Astrocyte of the cerebellum (primary cell): ENCODE data around the gene PKP1.
"Not testable (repeated sequence)": the region's sequence is repeated elsewhere in the genome, so short reads cannot be mapped to it uniquely, and the experiment has no call there.

Source experiments
- DNase-seq: peaks from one replicate; pipeline ENCODE4 v3.0.0-alpha.2; 2011; ENCODE audit warnings: low read depth
- H3K4me3 ChIP-seq: 2 replicates; pipeline ENCODE4 v1.5.1; 2011; ENCODE audit warnings: mild to moderate bottlenecking, low read depth, low read length, moderate library complexity
- in situ Hi-C: cut with HindIII; loops from 2 replicates; pipeline ENCODE4 v1.10.0; 2017; ENCODE audit warnings: low sequenced_read_pairs
- TF ChIP-seq, protein P1 (sequence below): IDR thresholded peaks from 2 replicates; pipeline ENCODE4 v1.5.1; 2012; ENCODE audit warnings: low read length, low read depth, moderate library complexity, mild to moderate bottlenecking; ENCODE audit errors: missing control alignments

The PKP1 gene

GRCh38 chr1:201254625-201255478, 28.5 kb upstream of the PKP1 start:
- H3K4me3 ChIP-seq, result no peak overlapping the region
- in situ Hi-C loops, result no loop called here
- DNase-seq, result no peak
- TF ChIP-seq, protein P1, sequence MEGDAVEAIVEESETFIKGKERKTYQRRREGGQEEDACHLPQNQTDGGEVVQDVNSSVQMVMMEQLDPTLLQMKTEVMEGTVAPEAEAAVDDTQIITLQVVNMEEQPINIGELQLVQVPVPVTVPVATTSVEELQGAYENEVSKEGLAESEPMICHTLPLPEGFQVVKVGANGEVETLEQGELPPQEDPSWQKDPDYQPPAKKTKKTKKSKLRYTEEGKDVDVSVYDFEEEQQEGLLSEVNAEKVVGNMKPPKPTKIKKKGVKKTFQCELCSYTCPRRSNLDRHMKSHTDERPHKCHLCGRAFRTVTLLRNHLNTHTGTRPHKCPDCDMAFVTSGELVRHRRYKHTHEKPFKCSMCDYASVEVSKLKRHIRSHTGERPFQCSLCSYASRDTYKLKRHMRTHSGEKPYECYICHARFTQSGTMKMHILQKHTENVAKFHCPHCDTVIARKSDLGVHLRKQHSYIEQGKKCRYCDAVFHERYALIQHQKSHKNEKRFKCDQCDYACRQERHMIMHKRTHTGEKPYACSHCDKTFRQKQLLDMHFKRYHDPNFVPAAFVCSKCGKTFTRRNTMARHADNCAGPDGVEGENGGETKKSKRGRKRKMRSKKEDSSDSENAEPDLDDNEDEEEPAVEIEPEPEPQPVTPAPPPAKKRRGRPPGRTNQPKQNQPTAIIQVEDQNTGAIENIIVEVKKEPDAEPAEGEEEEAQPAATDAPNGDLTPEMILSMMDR, result peak; percentile 97

- in situ Hi-C loops, result no loop called here
- TF ChIP-seq, protein P1, result no peak
- H3K4me3 ChIP-seq, result no peak overlapping the region
- no peak for DNase-seq
Observed at GRCh38 chr1:201255479-201256362, 27.6 kb upstream of the PKP1 start.

DNA sequence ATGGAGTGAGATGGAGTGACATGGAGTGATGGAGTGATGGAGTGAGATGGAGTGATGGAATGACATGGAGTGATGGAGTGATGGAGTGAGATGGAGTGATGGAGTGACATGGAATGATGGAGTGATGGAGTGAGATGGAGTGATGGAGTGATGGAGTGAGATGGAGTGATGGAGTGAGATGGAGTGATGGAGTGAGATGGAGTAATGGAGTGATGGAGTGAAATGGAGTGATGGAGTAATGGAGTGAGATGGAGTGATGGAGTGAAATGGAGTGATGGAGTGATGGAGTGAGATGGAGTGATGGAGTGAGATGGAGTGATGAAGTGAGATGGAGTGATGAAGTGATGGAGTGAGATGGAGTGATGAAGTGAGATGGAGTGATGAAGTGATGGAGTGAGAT, 25.2 kb upstream of the PKP1 start:
- in situ Hi-C loops, H3K4me3 ChIP-seq, DNase-seq: not testable (repeated sequence)

GRCh38 chr1:201258763-201259230, 24.5 kb upstream of the PKP1 start:
- no peak overlapping the region for H3K4me3 ChIP-seq
- TF ChIP-seq, protein P1, result no peak
- in situ Hi-C loops, result no loop called here
- no peak for DNase-seq

GRCh38 chr1:201259476-201260235, 23.6 kb upstream of the PKP1 start:
- in situ Hi-C loops, result no loop called here
- no peak overlapping the region for H3K4me3 ChIP-seq
- DNase-seq, result no peak
- TF ChIP-seq, protein P1, result no peak

GRCh38 chr1:201260236-201260590, 23.1 kb upstream of the PKP1 start:
- no peak overlapping the region for H3K4me3 ChIP-seq

More at GRCh38 chr1:201260236-201260590, 23.1 kb upstream of the PKP1 start:
- no peak for DNase-seq
- TF ChIP-seq, protein P1, result no peak
- in situ Hi-C loops, result no loop called here
